Measurements from ENCODE around the gene NEIL1.
A peak's percentile ranks its signal among the peaks of the same experiment; 100 is the strongest.
"Not testable (repeated sequence)": the region's sequence is repeated elsewhere in the genome, so short reads cannot be mapped to it uniquely, and the experiment has no call there.

The NEIL1 gene

GRCh38 chr15:75368689-75369239, 21.9 kb downstream of the NEIL1 start:
- peak overlapping the region; percentile 93 for H3K27ac ChIP-seq (ENCODE audit: low read depth, low read length)
- H3K27me3 ChIP-seq (ENCODE audit: control insufficient read depth in 1 of 2, insufficient read depth in 2 of 2, low read length in 2 of 2), result no peaks in the 10 kb centered on the region
- H3K9me3 ChIP-seq (ENCODE audit: low read length), result no peaks in the 10 kb centered on the region
- peak overlapping the region; percentile 89 for H3K9ac ChIP-seq (ENCODE audit: low read length)
- H3K4me3 ChIP-seq (ENCODE audit: low read depth in 1 of 2, low read length in 2 of 2), result peak overlapping the region; percentile 75 to 98
- peaks cover 24% of the 10 kb centered on the region for H3K4me1 ChIP-seq (ENCODE audit: insufficient read depth, low read length)
- peaks cover 62% of the 10 kb centered on the region for H3K36me3 ChIP-seq (ENCODE audit: insufficient read depth, low read length)

GRCh38 chr15:75369897-75370581, 23.2 kb downstream of the NEIL1 start:
- H3K4me1 ChIP-seq (ENCODE audit: insufficient read depth, low read length), result peaks cover 24% of the 10 kb centered on the region
- H3K36me3 ChIP-seq (ENCODE audit: insufficient read depth, low read length), result peaks cover 64% of the 10 kb centered on the region
- H3K9me3 ChIP-seq (ENCODE audit: low read length), result no peaks in the 10 kb centered on the region
- no peak overlapping the region for H3K4me3 ChIP-seq (ENCODE audit: low read depth in 1 of 2, low read length in 2 of 2)
- no peak overlapping the region for H3K9ac ChIP-seq (ENCODE audit: low read length)
- H3K27ac ChIP-seq (ENCODE audit: low read depth, low read length), result no peak overlapping the region
- H3K27me3 ChIP-seq (ENCODE audit: control insufficient read depth in 1 of 2, insufficient read depth in 2 of 2, low read length in 2 of 2), result no peaks in the 10 kb centered on the region

- Histone ChIP-seq H3K4me3 (ENCODE audit: low read depth in 1 of 2, low read length in 2 of 2) (no peak overlapping the region), H3K9me3 (ENCODE audit: low read length) (no peaks in the 10 kb centered on the region), H3K4me1 (ENCODE audit: insufficient read depth, low read length) (peaks cover 24% of the 10 kb centered on the region), H3K9ac (ENCODE audit: low read length) (no peak overlapping the region), H3K27ac (ENCODE audit: low read depth, low read length) (no peak overlapping the region), H3K36me3 (ENCODE audit: insufficient read depth, low read length) (peaks cover 64% of the 10 kb centered on the region), H3K27me3 (ENCODE audit: control insufficient read depth in 1 of 2, insufficient read depth in 2 of 2, low read length in 2 of 2) (no peaks in the 10 kb centered on the region)
Measured at GRCh38 chr15:75371486-75371885, 24.6 kb downstream of the NEIL1 start.

GRCh38 chr15:75371901-75372688, 25.3 kb downstream of the NEIL1 start:
- H3K27me3 ChIP-seq (ENCODE audit: control insufficient read depth in 1 of 2, insufficient read depth in 2 of 2, low read length in 2 of 2), result no peaks in the 10 kb centered on the region
- H3K36me3 ChIP-seq (ENCODE audit: insufficient read depth, low read length), result peaks cover 58% of the 10 kb centered on the region
- no peak overlapping the region for H3K4me3 ChIP-seq (ENCODE audit: low read depth in 1 of 2, low read length in 2 of 2)
- no peaks in the 10 kb centered on the region for H3K9me3 ChIP-seq (ENCODE audit: low read length)
- no peak overlapping the region for H3K27ac ChIP-seq (ENCODE audit: low read depth, low read length)
- H3K4me1 ChIP-seq (ENCODE audit: insufficient read depth, low read length), result peaks cover 20% of the 10 kb centered on the region
- no peak overlapping the region for H3K9ac ChIP-seq (ENCODE audit: low read length)

- no peaks in the 10 kb centered on the region for H3K4me1 ChIP-seq (ENCODE audit: insufficient read depth, low read length)
- no peaks in the 10 kb centered on the region for H3K27me3 ChIP-seq (ENCODE audit: control insufficient read depth in 1 of 2, insufficient read depth in 2 of 2, low read length in 2 of 2)
- no peak overlapping the region for H3K9ac ChIP-seq (ENCODE audit: low read length)
- H3K27ac ChIP-seq (ENCODE audit: low read depth, low read length), result no peak overlapping the region
- no peaks in the 10 kb centered on the region for H3K9me3 ChIP-seq (ENCODE audit: low read length)
- H3K36me3 ChIP-seq (ENCODE audit: insufficient read depth, low read length), result peaks cover 49% of the 10 kb centered on the region
- no peak overlapping the region for H3K4me3 ChIP-seq (ENCODE audit: low read depth in 1 of 2, low read length in 2 of 2)
Measured at GRCh38 chr15:75380773-75381172, 33.9 kb downstream of the NEIL1 start.

- H3K9ac ChIP-seq (ENCODE audit: low read length); H3K27ac ChIP-seq (ENCODE audit: low read depth, low read length); H3K4me1 ChIP-seq (ENCODE audit: insufficient read depth, low read length); H3K27me3 ChIP-seq (ENCODE audit: control insufficient read depth in 1 of 2, insufficient read depth in 2 of 2, low read length in 2 of 2); H3K9me3 ChIP-seq (ENCODE audit: low read length); H3K4me3 ChIP-seq (ENCODE audit: low read depth in 1 of 2, low read length in 2 of 2): not testable (repeated sequence)
- peaks cover 68% of the 10 kb centered on the region for H3K36me3 ChIP-seq (ENCODE audit: insufficient read depth, low read length)
Measured at GRCh38 chr15:75383986-75384385, 37.1 kb downstream of the NEIL1 start.

GRCh38 chr15:75389791-75390382, 43.0 kb downstream of the NEIL1 start:
- no peaks in the 10 kb centered on the region for H3K27me3 ChIP-seq (ENCODE audit: control insufficient read depth in 1 of 2, insufficient read depth in 2 of 2, low read length in 2 of 2)
- no peak overlapping the region for H3K9ac ChIP-seq (ENCODE audit: low read length)
- no peaks in the 10 kb centered on the region for H3K9me3 ChIP-seq (ENCODE audit: low read length)
- peaks cover 83% of the 10 kb centered on the region for H3K36me3 ChIP-seq (ENCODE audit: insufficient read depth, low read length)
- H3K27ac ChIP-seq (ENCODE audit: low read depth, low read length), result no peak overlapping the region
- peaks cover 24% of the 10 kb centered on the region for H3K4me1 ChIP-seq (ENCODE audit: insufficient read depth, low read length)
- no peak overlapping the region for H3K4me3 ChIP-seq (ENCODE audit: low read depth in 1 of 2, low read length in 2 of 2)

- Histone ChIP-seq H3K4me3 (ENCODE audit: low read depth in 1 of 2, low read length in 2 of 2) (no peak overlapping the region), H3K4me1 (ENCODE audit: insufficient read depth, low read length) (no peaks in the 10 kb centered on the region), H3K36me3 (ENCODE audit: insufficient read depth, low read length) (peaks cover 61% of the 10 kb centered on the region), H3K9me3 (ENCODE audit: low read length) (no peaks in the 10 kb centered on the region), H3K9ac (ENCODE audit: low read length) (no peak overlapping the region), H3K27ac (ENCODE audit: low read depth, low read length) (no peak overlapping the region), H3K27me3 (ENCODE audit: control insufficient read depth in 1 of 2, insufficient read depth in 2 of 2, low read length in 2 of 2) (no peaks in the 10 kb centered on the region)
Measured at GRCh38 chr15:75397494-75397893, 50.7 kb downstream of the NEIL1 start.

- Histone ChIP-seq H3K4me3 (ENCODE audit: low read depth in 1 of 2, low read length in 2 of 2) (no peak overlapping the region), H3K4me1 (ENCODE audit: insufficient read depth, low read length) (no peaks in the 10 kb centered on the region), H3K27me3 (ENCODE audit: control insufficient read depth in 1 of 2, insufficient read depth in 2 of 2, low read length in 2 of 2) (no peaks in the 10 kb centered on the region), H3K36me3 (ENCODE audit: insufficient read depth, low read length) (peaks cover 61% of the 10 kb centered on the region), H3K27ac (ENCODE audit: low read depth, low read length) (no peak overlapping the region), H3K9me3 (ENCODE audit: low read length) (no peaks in the 10 kb centered on the region), H3K9ac (ENCODE audit: low read length) (no peak overlapping the region)
Measured at GRCh38 chr15:75403892-75404291, 57.1 kb downstream of the NEIL1 start.

Data from muscle layer of colon (tissue), 2 donors.